NCI-H446 (cell line): ENCODE data around the gene NOB1.

ENCODE experiments used
- DNase-seq, 2 experiments: peaks; one replicate each; lab custom pipeline; 2025; lab: John Stamatoyannopoulos, UW

The NOB1 gene

DNA sequence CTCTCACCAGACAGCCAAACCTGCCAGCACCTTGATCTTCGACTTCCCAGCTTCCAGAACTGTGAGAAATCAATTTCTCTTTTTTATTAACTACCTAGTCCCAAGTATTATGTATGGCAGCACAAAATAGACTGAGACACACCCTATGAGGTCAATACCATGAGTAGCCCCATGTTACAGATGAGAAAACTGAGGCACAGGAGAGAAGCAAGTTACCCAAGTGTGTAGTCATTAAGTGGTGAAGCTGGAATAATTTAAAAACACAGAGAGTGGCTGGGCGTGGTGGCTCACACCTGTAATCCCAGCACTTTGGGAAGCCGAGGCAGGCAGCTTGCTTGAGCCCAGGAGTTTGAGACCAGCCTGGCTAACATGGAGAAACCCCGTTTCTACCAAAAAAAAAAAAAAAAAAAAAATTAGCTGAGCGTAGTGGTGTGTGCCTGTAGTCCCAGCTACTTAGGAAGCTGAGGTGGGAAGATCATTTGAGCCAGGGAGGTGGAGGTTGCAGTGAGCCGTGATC, 33.2 kb downstream of the NOB1 start:
- DNase-seq: no peak

DNA sequence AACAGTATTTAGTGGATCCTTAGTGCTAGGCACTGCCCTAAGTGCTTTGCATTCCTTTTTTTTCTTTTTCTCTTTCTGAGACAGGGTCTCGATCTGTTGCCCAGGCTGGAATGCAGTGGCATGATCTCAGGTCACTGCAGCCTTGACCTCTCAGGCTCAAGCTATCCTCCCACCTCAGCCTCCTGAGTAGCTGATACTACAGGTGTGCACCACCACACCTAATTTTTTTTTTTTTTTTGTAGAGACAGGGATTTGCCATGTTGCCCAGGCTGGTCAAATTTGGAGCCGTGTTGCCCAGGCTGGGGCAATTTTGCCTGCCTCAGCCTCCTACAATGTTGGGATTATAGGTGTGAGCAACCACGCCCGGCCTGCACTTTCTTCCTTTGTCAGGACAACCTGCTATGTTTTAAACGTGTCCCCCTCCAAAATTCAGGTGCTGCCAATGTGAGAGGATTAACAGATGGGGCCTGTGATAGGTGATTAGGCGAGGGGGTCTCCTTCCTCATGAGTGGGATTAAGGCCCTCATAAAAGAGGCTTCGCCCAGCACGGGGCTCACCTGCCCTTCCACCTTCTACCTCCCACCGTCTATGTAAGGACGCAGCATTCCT, 33.8 kb downstream of the NOB1 start:
- no peak for DNase-seq

DNA sequence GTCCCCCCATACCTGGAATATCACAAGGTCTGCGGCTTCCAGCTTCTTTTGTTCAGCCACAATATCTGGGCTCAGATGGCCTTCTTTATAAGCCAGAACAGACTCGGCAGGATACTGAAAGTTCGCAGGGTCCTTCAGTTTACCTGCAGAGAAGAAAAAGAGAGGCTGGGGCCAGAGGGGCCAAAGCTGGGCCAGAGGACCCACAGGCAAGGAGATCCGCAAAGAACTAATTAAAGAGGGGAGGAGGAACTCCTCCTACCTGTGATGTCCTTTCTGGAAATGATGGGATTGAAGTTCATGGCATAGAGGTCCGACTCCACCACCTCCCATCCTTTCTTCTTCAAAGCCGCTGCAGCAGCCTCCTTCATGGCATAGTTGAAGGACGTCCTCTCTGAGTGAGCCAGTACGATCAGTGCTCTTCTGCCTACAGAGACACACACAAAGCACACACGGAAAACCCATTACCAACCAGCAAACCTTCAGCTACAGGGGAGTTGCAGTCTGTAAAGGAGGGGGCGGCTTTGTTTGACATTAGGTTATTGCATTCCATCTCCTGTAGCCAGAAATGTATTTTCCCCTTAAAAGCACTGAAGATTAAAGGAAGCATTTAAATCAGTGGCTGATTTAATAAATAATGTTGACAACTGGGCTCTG, 36.5 kb downstream of the NOB1 start:
- no peak for DNase-seq

DNA sequence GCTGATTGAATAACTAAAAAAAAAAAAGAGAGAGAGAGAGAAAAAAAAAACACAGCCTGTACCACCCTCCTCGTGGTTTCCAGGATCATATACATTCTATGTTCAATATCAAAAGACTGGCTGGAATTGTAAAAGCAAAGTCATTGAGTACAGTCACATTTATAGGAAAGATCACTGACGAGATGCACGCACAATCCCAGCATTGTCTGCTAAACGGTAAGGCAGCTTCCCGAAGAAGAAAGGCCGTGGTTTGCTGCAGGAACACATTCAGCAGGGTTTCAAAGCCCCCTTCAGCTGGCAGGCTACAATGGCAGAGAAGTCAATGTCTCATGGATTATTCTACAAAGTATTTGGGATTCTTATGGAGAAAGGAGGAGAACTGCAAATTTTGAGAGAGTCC, 37.7 kb downstream of the NOB1 start:
- DNase-seq: no peak

DNA sequence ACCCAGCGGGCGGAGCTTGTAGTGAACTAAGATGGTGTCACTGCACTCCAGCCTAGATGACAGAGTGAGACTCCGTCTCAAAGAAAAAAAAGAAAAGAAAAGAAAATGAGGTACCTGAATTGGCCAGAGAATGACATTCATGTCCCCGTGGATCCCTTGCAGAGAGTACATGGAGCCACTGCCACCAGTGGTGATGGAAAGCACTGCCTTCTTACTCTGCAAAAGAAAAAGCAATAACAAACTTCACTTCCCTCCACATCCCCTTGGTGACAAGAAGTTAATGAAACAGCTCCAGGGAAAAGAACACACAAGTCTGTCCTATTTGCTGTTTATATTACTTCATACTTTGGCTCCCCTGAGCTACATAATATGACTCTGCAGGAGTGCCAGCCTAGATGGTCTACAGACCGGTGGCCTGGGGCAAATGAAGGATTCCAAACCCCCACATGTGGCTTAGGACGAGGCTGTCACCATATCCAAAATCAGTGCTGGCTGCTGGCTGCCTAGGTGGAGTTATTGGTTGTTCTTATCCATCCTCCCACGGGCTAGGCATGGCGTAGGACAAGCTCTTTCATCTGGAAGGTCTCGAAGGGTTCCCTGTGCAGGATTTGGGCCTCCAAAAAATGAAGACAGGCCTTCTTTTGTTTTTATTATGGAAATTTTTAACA, 41.7 kb downstream of the NOB1 start:
- no peak for DNase-seq

DNA sequence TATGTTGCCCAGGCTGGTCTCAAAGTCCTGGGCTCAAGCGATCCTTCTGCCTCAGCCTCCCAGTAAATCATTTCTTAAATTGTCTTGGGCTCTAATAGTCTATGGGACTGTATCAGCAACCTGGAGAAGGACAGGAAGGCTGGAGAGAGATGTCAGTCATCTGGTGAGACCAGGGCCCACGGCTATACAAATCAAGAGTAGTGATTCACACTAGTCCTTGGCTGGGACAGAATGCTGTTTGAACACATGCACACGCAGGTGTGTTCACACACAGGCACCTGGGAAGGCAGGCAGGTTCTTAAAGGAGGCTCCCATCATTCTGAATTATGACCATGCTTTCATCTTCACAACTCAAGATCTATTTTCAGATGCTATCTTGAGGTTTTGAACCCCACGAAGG, 42.4 kb downstream of the NOB1 start:
- no peak for DNase-seq

DNA sequence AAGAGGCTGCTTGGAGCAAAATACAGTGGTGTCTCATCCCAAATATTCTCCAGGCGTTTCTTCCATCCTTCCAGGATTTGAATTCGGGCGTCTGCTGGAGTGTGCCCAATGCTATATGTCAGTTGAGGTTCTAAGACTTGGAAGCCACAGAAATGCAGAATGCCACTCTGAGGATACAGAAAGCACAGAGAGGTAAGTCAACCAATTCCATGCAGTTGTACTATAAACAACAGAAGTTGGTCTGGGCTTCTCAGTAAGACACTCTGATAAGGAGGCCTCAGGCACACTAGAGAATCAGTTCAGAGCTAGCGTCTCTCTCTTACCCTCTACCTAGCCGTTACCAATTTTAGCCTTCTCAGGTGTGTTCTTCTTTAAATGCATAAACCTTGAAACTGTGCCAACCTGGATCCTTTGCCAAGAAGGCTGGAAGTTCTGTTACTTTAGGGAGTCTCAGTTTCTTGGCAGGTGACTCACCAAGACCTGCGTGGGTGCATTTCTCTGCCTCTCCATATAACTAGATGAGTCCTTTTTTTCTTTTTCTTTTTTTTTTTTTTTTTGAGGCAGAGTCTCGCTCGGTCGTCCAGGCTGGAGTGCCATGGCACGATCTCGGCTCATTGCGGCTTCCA, 43.5 kb downstream of the NOB1 start:
- DNase-seq: no peak

DNA sequence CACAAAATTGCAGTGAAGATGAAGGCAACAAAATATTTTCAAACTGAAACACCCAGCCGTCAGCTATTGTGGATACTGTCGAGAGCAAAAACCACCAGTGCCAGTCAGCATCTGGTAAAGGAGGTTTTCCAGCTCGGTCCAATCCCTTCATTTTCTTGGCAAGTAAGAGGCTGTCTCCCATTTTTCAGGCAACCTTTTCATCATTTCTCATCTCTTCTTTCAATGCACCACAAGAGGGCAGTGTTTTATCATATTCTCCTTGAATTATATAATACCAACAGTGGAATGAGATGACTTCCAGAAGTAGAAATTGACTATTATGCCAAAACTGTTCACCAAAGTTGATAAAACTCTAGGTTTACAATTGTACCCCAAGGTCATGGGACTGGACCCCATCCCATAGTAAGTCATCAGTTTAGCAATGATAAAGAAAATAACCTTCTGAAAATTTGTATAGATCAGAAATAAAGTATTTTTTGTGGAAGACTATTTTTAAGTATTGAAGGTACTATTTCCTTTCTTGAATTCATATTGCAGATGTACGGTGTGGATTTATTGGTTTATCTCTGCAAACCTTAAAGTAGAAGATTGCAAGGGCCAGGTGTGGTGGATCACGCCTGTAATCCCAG, 45.2 kb downstream of the NOB1 start:
- DNase-seq: peak; percentile 45 to 54

DNA sequence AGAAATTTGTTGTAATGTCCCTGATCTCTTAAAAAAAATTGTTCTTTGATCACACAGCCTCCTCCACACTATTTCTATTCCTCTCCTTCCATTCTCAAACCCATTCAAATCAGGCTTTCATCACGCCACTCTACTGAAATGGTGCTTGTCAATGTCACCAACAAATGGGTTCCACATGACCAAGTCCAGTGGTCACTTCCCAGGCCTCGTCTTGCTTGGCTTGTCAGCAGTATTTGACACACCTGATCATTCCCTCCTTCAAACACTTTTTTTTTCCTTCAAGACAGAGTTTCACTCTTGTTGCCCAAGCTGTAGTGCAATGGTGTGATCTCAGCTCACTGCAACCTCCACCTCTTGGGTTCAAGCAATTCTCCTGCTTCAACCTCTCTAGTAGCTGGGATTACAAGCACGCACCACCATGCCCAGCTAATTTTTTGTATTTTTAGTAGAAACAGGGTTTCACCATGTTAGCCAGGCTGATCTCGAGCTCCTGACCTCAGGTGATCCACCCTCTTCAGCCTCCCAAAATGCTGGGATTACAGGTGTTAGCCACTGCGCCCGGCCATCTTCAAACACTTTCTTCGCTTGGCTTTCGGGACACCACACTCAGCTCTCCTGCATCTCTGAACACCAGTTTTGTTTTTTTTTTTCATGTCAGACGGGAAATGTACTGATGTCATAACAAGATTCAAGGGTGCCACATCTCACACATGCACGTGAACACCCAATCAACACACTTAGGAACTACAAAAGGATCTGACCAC, 46.6 kb downstream of the NOB1 start:
- no peak for DNase-seq

DNA sequence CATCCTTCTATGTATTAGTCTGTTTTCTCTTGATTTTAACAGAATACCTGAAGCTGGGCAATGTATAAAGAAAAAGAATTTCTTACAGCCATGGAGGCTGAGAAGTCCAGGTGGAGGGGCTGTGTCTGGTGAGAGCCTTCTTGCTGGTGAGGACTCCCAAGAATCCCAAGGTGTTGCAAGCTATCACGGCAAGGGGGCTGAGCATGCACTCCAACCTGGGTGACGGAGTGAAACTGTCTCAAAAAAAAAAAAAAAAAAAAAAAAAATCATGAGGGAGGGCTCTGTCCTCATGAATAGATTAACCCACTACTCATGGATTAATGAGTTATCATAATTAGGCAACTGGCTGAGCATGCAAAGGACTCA, 47.8 kb downstream of the NOB1 start:
- no peak for DNase-seq

DNA sequence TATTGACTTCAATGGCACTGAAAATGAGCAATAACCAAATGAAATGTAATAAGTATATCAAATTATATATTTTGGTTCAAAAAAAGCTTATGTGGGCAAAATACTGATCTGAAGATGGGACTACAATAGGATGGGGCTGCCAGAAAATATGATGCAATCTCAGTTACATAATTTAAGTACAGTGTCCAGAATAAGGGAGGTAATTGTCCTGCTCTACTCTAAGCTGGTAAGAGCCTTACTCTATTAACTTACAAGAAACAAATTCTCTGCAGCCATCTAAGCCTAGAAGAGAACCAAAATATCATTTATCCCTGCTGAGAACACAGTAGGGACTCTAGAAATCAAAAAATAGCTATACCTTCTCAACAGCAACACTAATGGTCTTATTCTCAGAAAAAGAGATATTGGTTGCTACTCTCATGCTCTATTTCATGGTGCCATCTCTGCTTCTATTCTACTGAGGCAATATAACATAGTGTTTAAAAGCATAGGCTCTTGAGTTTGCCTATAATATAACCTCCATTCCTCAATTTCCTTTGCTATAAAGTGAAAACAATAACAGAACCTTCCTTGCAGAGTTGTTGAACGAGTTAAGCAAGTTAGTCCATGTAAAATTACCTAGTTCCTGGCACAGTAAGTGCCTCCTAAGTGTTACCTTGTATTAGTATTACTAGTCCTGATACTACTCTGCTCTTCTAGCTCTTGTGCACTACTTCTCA, 48.3 kb downstream of the NOB1 start:
- no peak for DNase-seq

DNA sequence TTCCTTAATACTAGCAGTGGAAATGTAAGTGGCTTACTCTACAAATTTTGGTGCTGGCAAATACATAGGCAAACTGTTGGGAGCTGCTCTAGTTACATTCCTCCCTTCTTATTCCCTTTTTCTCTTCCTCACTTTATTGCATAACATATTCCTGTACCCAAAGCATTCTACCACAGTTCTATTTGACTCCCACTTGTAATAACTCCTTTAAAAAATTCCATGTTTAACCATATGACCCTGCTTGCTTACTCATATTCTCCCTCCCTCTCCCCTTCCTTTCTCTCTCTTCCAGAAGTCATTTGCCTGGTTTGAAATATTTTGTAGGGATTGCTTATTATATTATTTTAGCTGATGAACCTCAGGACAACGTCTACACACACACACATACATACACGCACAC, 51.1 kb downstream of the NOB1 start:
- DNase-seq: no peak

DNA sequence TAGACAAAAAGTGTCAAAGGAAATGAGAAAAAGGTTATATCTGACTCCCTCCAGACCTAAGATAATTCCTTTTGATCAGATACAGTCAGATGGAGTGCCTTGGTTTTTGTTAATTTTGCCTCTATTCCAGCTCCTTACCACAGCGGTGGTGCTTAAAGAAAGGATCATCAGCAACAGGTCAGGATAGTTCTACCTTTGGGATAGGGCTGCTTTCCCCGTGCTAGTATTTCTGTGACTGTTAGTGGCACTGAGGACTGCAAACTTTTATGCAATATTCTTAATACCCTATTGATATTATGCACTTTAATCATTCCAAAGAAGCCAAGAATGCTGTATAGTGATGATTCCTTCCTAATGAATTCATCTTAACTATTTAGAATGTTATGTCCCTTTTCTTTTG, 52.9 kb downstream of the NOB1 start:
- DNase-seq: no peak

DNA sequence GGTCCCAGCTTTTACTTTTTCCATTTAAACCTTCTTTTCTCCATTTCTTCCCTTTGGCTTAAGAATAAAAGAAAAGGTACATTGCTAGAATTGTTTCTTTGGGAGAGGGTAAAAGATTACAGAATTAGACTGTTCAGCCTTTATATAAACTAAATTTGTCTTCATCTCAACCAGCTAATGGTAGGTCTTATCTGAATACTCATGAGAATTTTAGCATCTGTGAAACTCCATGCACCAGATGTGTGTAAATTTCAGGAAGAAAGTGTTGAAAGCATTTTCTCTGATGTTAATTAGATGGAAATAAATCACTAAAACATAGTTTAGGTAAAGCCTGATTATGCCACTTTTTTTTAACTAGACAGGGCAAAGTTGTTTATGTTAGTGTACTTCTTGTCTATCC, 53.3 kb downstream of the NOB1 start:
- DNase-seq: no peak

DNA sequence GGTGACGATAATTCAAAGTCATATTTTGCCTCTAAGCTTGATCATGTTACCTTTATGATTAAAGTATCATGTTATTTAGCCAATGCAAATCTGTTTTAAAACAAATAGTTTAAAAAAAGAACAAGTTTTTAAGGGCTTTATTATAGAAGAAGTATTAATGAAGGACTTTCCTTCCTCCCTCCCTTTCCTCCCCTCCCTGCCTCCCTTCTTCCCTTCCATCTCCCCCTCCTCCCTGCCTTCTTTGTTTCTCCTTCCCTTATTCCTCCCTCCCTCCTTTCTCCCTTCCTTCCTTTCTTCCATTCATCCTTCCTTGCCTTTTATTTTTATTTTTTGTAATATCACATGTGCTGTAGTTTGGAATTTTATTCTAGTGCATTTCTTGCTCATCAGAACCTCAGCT, 54.8 kb downstream of the NOB1 start:
- no peak for DNase-seq

DNA sequence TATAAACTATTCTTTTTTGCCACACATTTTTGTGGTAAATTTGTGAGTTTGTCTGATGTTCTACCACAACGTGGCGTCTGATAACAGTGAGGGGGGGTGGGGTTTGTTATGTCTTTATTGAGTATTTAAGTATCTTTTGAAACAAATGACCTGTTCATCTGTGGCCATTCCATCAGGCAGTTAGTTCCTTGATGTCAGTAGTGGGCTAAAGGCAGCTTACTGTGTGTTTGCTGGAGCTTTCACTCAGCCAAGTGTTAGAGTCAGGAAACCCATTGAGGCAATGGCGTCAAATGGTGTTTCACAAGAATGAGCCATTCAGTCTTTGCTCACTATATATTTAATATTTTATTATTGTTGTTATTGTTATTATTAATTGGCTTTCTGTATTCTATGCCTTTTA, 56.3 kb downstream of the NOB1 start:
- no peak for DNase-seq

DNA sequence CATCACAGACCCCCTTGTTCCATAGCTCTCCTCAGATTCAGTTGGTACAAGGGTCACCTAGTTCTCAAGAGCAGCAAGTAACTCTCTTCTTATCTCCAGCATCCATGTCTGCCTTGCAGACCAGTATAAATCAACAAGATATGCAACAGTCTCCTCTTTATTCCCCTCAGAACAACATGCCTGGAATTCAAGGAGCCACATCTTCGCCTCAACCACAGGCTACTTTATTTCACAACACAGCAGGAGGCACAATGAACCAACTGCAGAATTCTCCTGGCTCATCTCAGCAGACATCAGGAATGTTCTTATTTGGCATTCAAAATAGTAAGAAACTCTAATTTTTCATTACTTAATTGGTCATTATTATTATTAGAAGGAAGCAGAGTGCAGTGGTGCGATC, 60.8 kb downstream of the NOB1 start:
- DNase-seq: no peak

DNA sequence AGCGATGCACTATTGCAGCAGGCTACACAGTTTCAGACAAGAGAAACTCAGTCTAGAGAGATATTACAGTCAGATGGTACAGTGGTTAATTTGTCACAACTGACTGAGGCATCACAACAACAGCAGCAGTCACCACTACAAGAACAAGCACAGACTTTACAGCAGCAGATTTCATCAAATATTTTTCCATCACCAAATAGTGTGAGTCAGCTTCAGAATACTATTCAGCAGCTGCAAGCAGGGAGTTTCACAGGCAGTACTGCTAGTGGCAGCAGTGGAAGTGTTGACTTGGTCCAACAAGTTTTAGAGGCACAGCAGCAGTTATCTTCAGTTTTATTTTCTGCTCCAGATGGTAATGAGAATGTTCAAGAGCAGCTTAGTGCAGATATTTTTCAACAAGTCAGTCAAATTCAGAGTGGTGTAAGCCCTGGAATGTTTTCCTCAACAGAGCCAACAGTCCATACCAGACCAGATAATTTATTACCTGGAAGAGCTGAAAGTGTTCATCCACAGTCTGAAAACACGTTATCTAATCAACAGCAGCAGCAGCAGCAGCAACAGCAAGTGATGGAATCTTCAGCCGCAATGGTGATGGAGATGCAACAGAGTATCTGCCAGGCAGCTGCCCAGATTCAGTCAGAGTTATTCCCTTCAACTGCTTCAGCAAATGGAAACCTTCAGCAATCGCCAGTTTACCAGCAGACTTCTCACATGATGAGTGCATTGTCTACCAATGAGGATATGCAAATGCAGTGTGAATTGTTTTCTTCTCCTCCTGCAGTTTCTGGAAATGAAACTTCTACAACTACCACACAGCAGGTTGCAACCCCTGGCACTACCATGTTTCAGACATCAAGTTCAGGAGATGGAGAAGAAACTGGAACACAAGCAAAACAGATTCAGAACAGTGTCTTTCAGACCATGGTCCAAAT, 62.5 kb downstream of the NOB1 start:
- no peak for DNase-seq
